Fibroblast of the aortic adventitia (primary cell): Measurements from ENCODE around the gene AVEN. TPM values are rescaled to one million over a fixed set of nuclear protein-coding genes. Genes with fewer than 3 reads are reported as not detected.

Experiments
- DNase-seq: peaks from one replicate; pipeline ENCODE4 v3.0.0-alpha.2; 2010; ENCODE audit warnings: low read depth
- H3K4me3 ChIP-seq: 2 replicates; pipeline ENCODE4 v1.5.1; 2011; ENCODE audit warnings: low read depth, mild to moderate bottlenecking, control low read depth, low read length, moderate library complexity
- CTCF ChIP-seq: IDR thresholded peaks from 2 replicates; pipeline ENCODE4 v1.5.1; 2011; ENCODE audit warnings: mild to moderate bottlenecking, low read length, control low read depth, inconsistent platforms; ENCODE audit not compliant: insufficient read depth
- total RNA-seq: library from RNA; depleted of rRNA; stranded (reverse); fragments of >200 nt; gene quantifications from 2 replicates; pipeline ENCODE4 v1.2.3, GENCODE V29; 2012; ENCODE audit warnings: low replicate concordance

The AVEN gene
- total RNA-seq, 1 donor: 17.2 TPM

- TF ChIP-seq CTCF: no peak
- peak; percentile 22 for DNase-seq
- no peak overlapping the region for H3K4me3 ChIP-seq
Measured at GRCh38 chr15:33960549-33960935, 78.5 kb downstream of the AVEN start.

- no peak overlapping the region for H3K4me3 ChIP-seq
- no peak for DNase-seq
- no peak for TF ChIP-seq CTCF
Measured at GRCh38 chr15:33959844-33960548, 79.0 kb downstream of the AVEN start.

DNA sequence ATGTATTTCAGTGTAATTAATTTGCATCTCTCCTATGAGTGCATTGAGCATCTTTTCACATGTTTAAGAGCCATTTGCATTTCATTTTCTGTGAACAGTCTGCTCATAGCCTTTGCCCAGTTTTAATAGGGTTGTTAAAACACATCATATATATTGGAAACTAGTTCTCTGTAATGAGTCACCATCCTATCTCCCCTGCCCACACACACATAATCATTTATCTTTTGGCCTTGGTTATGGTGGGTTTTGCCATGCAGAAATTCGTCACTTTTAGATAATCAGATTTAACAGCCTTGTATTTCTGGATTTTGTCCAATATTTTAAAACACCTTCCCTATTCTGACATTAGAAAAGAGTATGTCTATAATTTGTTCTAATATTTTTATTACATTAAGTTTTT, 82.6 kb downstream of the AVEN start:
- no peak for TF ChIP-seq CTCF
- no peak overlapping the region for H3K4me3 ChIP-seq
- peak; percentile 66 for DNase-seq

GRCh38 chr15:33955945-33956344, 83.1 kb downstream of the AVEN start:
- no peak for TF ChIP-seq CTCF
- DNase-seq: no peak

GRCh38 chr15:33946152-33946551, 92.9 kb downstream of the AVEN start:
- DNase-seq: no peak
- no peak overlapping the region for H3K4me3 ChIP-seq
- no peak for TF ChIP-seq CTCF

More at GRCh38 chr15:33955945-33956344, 83.1 kb downstream of the AVEN start:
- H3K4me3 ChIP-seq: no peak overlapping the region

- TF ChIP-seq CTCF: no peak
- no peak overlapping the region for H3K4me3 ChIP-seq
- no peak for DNase-seq
Measured at GRCh38 chr15:33941279-33942063, 97.5 kb downstream of the AVEN start.
